ENCODE results near the gene MYL6.
"Not testable (repeated sequence)": the region's sequence is repeated elsewhere in the genome, so short reads cannot be mapped to it uniquely, and the experiment has no call there.

Gene MYL6

GRCh38 chr12:56158029-56158925, at the start of gene MYL6:
TSS of gene MYL6 (plus strand) at chr12:56158359. CDS start at chr12:56158402, 43 bp downstream.
- peak; percentile 62 to 84 (median 74) for DNase-seq (ENCODE audit: low read depth in 2 of 3, low spot score in 2 of 3)

- DNase-seq (ENCODE audit: low read depth in 2 of 3, low spot score in 2 of 3): no peak
These were observed 47.6 kb upstream of the MYL6 start for GRCh38 chr12:56110571-56110970.

DNA sequence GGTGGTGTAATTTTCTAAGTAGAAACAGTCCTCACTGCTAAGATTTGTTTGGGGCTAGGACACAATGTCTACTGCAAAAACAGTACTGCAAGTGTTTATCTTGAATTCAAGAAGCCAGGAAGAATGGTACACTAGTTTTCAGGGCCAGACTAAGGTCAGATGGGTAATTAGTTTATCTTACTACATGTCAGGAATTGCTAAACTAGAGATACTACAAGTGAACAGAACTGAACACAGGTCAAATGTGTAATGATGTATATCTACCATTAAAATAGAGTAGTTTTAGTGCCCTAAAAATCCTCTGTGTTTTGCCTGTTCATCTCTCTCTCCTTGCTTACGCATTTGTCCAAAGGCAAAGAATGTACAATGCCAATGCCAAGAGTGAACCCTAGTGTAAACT, 44.1 kb upstream of the MYL6 start:
- DNase-seq (ENCODE audit: low read depth in 2 of 3, low spot score in 2 of 3): no peak

DNA sequence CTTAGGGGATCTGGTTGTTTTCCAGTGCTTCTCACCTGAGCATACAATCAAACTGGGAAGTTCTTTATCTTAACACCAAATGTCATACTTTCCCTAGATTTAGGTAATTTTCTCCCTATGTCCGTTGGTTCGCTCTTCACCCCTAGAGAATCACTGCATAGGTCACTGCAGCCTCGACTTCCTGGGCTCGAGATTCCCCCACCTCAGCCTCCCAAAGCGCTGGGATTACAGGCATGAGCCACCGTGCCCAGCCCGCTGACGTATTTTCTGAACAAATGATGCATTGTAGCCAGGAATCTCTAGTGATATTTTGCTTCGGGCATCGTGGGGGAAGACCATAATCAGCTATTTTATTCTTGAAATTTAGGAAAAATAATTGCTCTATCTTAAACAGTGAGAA, 42.8 kb upstream of the MYL6 start:
- no peak for DNase-seq (ENCODE audit: low read depth in 2 of 3, low spot score in 2 of 3)

DNA sequence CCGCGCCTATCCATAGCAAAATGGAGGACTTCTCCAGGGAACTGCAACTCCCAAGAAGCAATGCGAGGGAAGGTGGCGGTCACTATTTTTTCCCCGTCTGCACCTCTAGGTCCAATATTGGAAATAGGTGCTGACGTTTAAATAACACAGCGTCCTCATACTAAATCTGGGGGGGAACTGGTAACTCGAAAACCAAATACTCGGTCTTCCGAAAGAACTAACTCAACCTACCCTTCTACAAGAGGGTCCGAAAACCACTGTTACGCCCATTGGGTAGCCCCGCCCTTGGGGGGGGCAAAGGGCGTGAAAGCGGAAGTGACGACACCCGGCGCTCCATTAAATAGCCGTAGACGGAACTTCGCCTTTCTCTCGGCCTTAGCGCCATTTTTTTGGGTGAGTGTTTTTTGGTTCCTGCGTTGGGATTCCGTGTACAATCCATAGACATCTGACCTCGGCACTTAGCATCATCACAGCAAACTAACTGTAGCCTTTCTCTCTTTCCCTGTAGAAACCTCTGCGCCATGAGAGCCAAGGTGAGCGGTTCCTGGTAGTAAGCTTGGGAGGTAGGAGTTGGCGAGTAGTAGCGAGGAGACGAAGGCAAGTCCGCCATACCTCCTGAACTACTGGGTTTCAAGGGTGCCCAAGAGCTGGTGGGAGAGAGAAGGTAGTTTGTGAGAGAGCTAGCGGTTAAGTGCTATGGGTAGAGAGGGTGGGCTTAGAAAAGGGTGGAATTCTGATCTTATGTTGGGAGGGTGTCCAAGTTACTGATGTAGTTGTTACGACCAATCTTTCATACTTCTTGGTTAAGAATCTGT, 41.7 kb upstream of the MYL6 start, which contains the start of gene RPL41:
TSS of gene RPL41 (plus strand) at position 367 of the 815 bp plus-strand sequence.
- DNase-seq (ENCODE audit: low read depth in 2 of 3, low spot score in 2 of 3): peak; percentile 80 to 95 (median 94)

DNA sequence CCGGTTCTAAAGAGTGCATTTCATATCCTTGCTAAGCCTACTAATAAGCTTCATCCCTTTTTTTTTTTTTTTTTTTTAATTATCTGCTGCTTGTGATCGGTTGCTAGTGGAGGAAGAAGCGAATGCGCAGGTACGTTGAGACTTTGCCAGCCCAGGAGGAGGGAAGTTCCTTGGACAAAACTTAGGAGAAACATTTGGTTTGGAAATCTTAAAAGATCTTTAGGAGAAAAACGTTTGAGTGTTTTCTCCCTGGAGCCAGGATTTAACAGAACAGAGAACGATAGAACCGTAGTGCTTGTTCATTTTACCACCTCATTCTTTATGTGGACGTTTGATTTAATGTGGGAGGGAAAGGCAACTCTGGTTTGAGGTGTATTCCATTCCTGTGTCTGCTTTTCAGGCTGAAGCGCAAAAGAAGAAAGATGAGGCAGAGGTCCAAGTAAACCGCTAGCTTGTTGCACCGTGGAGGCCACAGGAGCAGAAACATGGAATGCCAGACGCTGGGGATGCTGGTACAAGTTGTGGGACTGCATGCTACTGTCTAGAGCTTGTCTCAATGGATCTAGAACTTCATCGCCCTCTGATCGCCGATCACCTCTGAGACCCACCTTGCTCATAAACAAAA, 41.0 kb upstream of the MYL6 start:
- not testable (repeated sequence) for DNase-seq (ENCODE audit: low read depth in 2 of 3, low spot score in 2 of 3)

DNA sequence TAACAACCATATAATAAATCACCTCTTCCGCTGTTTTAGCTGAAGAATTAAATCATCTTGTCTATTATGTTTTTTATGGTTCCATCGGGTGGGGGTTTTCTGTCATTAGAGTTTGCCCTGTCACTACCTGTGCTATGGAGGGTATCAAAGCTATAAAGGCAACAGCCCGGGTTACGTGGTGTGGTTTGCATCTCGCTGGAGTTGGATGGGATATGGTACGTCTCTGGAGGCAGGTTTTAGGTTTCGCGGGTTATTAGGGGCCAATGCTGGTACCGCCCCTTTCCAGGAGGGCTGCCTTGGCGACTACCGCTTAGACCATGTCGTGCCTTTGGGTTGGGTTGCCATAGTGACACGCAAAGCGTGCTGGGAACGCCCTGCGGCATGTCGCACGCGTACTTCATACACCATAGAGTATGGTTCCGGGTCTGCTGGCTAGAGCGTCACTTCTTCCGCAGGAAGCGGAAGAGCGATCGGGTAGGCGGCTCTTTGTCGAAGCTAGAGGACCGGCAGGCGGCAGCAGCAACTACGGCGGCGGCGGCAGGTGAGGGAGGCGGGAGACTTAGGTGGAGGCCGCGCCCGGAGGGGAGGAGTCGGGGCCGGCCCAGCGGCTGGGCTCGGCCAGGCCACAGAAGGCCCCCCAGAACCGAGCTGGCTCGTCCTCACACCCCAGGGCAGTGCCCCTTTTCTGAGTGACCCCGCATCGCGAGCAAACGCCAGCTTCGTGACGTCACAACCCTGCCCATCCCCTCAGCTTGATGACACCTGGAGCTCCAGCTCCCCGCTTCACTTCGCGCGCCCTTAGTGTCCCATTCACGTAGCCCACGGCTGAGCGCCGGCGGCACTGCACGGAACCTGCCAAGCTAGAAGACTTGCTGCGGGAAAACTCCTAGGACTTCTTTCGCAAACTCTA, 40.1 kb upstream of the MYL6 start, which contains the start of gene ZC3H10:
TSS of gene ZC3H10 (plus strand) at position 489 of the 910 bp plus-strand sequence. CDS start 2,297 bp downstream, outside the sequence.
- DNase-seq (ENCODE audit: low read depth in 2 of 3, low spot score in 2 of 3): peak; percentile 93 to 98 (median 97)

- DNase-seq (ENCODE audit: low read depth in 2 of 3, low spot score in 2 of 3): no peak
These were observed 39.3 kb upstream of the MYL6 start for GRCh38 chr12:56118688-56119357.

GRCh38 chr12:56119361-56119796, 38.8 kb upstream of the MYL6 start:
- DNase-seq (ENCODE audit: low read depth in 2 of 3, low spot score in 2 of 3): no peak

GRCh38 chr12:56120158-56120846, 37.9 kb upstream of the MYL6 start:
- no peak for DNase-seq (ENCODE audit: low read depth in 2 of 3, low spot score in 2 of 3)

DNA sequence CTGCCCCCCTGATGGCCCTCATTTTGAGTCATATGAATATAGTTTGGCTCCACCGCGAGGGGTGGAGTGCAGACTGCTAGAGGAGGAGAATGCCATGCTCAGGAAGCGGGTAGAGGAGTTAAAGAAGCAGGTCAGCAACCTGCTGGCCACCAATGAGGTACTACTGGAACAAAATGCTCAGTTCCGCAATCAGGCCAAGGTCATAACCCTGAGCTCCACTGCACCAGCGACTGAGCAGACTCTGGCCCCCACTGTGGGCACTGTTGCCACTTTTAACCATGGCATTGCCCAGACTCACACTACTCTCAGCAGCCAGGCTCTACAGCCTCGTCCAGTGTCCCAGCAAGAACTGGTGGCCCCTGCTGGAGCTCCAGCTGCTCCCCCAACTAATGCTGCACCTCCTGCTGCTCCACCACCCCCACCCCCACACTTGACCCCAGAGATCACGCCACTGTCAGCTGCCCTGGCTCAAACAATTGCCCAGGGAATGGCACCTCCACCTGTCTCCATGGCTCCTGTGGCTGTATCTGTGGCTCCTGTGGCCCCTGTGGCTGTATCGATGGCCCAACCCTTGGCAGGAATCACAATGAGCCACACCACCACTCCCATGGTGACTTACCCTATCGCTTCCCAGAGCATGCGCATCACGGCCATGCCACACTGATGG, 36.8 kb upstream of the MYL6 start:
- DNase-seq (ENCODE audit: low read depth in 2 of 3, low spot score in 2 of 3): no peak

- DNase-seq (ENCODE audit: low read depth in 2 of 3, low spot score in 2 of 3): no peak
These were observed 35.5 kb upstream of the MYL6 start for GRCh38 chr12:56122637-56123036.

DNA sequence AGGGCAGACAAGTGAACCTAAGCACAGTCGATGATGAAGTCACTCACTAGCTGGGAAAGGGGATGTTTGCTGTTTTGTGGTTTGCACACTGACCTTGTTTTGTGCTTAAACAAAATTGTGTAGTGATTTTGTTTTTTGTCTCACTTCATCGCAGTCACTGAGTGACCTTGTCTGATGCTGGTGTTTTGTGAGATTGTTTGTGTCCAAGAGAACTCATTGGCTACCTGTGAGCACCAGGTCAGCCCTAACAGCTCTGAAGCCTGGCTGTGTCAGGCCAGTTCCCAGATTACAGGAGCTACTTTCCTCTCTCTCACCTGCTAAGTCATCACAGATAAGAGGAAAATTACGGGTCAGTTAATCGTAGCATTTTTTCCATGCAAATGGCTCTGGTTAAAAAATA, 34.0 kb upstream of the MYL6 start:
- DNase-seq (ENCODE audit: low read depth in 2 of 3, low spot score in 2 of 3): no peak

GRCh38 chr12:56126732-56127239, 31.4 kb upstream of the MYL6 start:
- no peak for DNase-seq (ENCODE audit: low read depth in 2 of 3, low spot score in 2 of 3)

DNA sequence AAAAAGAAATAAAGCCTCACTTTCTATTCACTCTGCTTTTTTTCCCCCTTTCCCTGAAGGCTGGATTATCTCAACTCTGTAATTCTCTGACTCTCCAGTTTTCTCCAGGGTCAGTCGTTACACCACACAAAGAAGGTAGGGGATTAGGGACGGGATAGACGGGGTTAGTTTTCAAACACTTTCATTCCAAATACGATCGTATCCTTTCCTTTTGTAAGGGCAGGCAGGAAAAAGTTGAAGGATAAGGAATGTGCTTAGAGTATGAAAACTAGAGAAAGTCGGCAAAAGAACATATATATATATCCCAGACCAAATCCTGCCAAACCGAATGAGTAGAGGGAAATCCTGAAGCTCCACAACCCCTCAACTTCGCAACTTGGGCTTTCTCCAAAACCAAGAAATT, 30.7 kb upstream of the MYL6 start:
- DNase-seq (ENCODE audit: low read depth in 2 of 3, low spot score in 2 of 3): no peak

- peak; percentile 77 to 93 (median 87) for DNase-seq (ENCODE audit: low read depth in 2 of 3, low spot score in 2 of 3)
These were observed 30.1 kb upstream of the MYL6 start, which contains the start of gene ESYT1 for GRCh38 chr12:56127888-56128669. TSS of gene ESYT1 (plus strand) at chr12:56128267. CDS start at chr12:56128320, 53 bp downstream.

- peak in 1 of 3 experiments; percentile 24 for DNase-seq (ENCODE audit: low read depth in 2 of 3, low spot score in 2 of 3)
These were observed 29.4 kb upstream of the MYL6 start for GRCh38 chr12:56128670-56129205.

Data from activated CD8-positive, alpha-beta memory T cell treated with anti-CD3 and anti-CD28 coated beads for 48 hours (primary cell).